Stimulated activated CD4-positive, alpha-beta T cell treated with anti-CD3 and anti-CD28 coated beads, Interleukin-1b, Interleukin-23, amount 100 ng/mL, for 48 hours (primary cell): Measurements from ENCODE around the gene GAST.

ENCODE experiments used
- DNase-seq: peaks from one replicate; pipeline ENCODE4 v3.0.0-alpha.2; 2020

Gene GAST

GRCh38 chr17:41750862-41751261 lies 38.7 kb downstream of the GAST start:
- DNase-seq = no peak

- no peak for DNase-seq
Observed at GRCh38 chr17:41751288-41751687, 39.2 kb downstream of the GAST start.

GRCh38 chr17:41754066-41754465 lies 41.9 kb downstream of the GAST start:
- no peak for DNase-seq

GRCh38 chr17:41758601-41759000 lies 46.5 kb downstream of the GAST start:
- no peak for DNase-seq

- DNase-seq = no peak
Observed at GRCh38 chr17:41760878-41761277, 48.7 kb downstream of the GAST start.

- no peak for DNase-seq
Observed at GRCh38 chr17:41762391-41762790, 50.3 kb downstream of the GAST start.

- DNase-seq = no peak
Observed at GRCh38 chr17:41762841-41763240, 50.7 kb downstream of the GAST start.

- no peak for DNase-seq
Observed at GRCh38 chr17:41763327-41763726, 51.2 kb downstream of the GAST start.
